Natural killer cell (primary cell): ENCODE results near the gene WDR87. TPM values are rescaled to one million over a fixed set of nuclear protein-coding genes. Genes with fewer than 3 reads are reported as not detected.

Experiments used
- ATAC-seq, 3 donors: fragments of 150-1000 bp in 2 of 3; fragments of 200-7000 bp in 1 of 3; cut with Tn5 transposase; 1 replicate in 1 of 3; 2 replicates in 2 of 3; pipeline ENCODE4 v1.10.0; 2021; ENCODE audit warnings: mild to moderate bottlenecking in 2 of 3, moderate library complexity in 2 of 3
- DNase-seq, 2 donors: peaks; one replicate each; pipeline versions ENCODE4 v3.0.0 to v3.0.0-alpha.2; 2013 to 2021; ENCODE audit warnings: mixed read lengths in 1 of 2
- H3K27ac ChIP-seq: one replicate; pipeline ENCODE4 v1.5.1; 2013; ENCODE audit warnings: mild to moderate bottlenecking, low read length
- H3K27me3 ChIP-seq: one replicate; pipeline ENCODE4 v1.6.1; 2013; ENCODE audit warnings: low read length; ENCODE audit not compliant: control insufficient read depth, insufficient read depth
- H3K36me3 ChIP-seq: one replicate; pipeline ENCODE4 v1.6.1; 2013; ENCODE audit warnings: low read length; ENCODE audit not compliant: control insufficient read depth, insufficient read depth
- H3K4me1 ChIP-seq: one replicate; pipeline ENCODE4 v1.6.1; 2013; ENCODE audit warnings: low read length; ENCODE audit not compliant: control insufficient read depth, insufficient read depth
- H3K4me3 ChIP-seq: one replicate; pipeline ENCODE4 v1.5.1; 2013; ENCODE audit warnings: low read length
- H3K9me3 ChIP-seq: one replicate; pipeline ENCODE4 v1.6.1; 2013; ENCODE audit warnings: low read length; ENCODE audit not compliant: control insufficient read depth, insufficient read depth
- H3K27ac Mint-ChIP-seq, 2 donors: one replicate each; pipeline ENCODE4 v1.8.0; 2022; ENCODE audit warnings: mild to moderate bottlenecking in 2 of 2, mixed read lengths in 2 of 2, moderate library complexity in 1 of 2
- H3K27me3 Mint-ChIP-seq, 2 donors: one replicate each; pipeline ENCODE4 v1.8.0; 2022; ENCODE audit warnings: low read depth in 2 of 2, mixed read lengths in 2 of 2
- H3K36me3 Mint-ChIP-seq: one replicate; pipeline ENCODE4 v1.8.0; 2022; ENCODE audit warnings: mixed read lengths
- H3K4me1 Mint-ChIP-seq, 2 donors: one replicate each; pipeline ENCODE4 v1.8.0; 2022; ENCODE audit warnings: mixed read lengths in 2 of 2
- H3K4me3 Mint-ChIP-seq: one replicate; pipeline ENCODE4 v1.8.0; 2022; ENCODE audit warnings: mild to moderate bottlenecking, moderate library complexity, mixed read lengths
- H3K9me3 Mint-ChIP-seq, 2 donors: one replicate each; pipeline ENCODE4 v1.8.0; 2022; ENCODE audit warnings: mixed read lengths in 2 of 2
- CTCF ChIP-seq: fragments of 200-600 bp; IDR thresholded peaks from one replicate; pipeline ENCODE4 v1.8.0; 2022; ENCODE audit warnings: antibody characterized with exemption
- WGBS: methylation state at CpG from one replicate; pipeline ENCODE4 v1.1.7; 2013; ENCODE audit warnings: missing lambda C conversion rate; ENCODE audit not compliant: insufficient coverage; 5-methylcytosine and 5-hydroxymethylcytosine counted together
- intact Hi-C: fragments of 100-400 bp; cut with micrococcal nuclease; formaldehyde crosslinking; loops from one replicate; pipeline ENCODE4 v1.14.2; 2022
- total RNA-seq, 4 donors: library from RNA; stranded (reverse); fragments of 120-200 nt in 1 of 4; gene quantifications; one replicate each; pipeline versions ENCODE4 v1.2.3 to v1.2.4, GENCODE V29; 2013 to 2022

WDR87 gene
- total RNA-seq, 3 donors from 2014 or later (not counting 1 experiment from before 2014, with no cell fraction given) = not detected

- no peak overlapping the region for H3K27ac Mint-ChIP-seq
- Histone ChIP-seq H3K4me1 (peaks cover 4% of the 10 kb centered on the region), H3K4me3 (no peak overlapping the region), H3K36me3 (no peaks in the 10 kb centered on the region), H3K27ac (no peak overlapping the region), H3K27me3 (no peaks in the 10 kb centered on the region), H3K9me3 (no peaks in the 10 kb centered on the region)
- no peaks in the 10 kb centered on the region for H3K36me3 Mint-ChIP-seq
- WGBS = no CpG with 5 or more reads among the region's 1 CpG
- intact Hi-C loops = no loop called here
- no peak for DNase-seq
- H3K4me3 Mint-ChIP-seq = no peak overlapping the region
- no peak for ATAC-seq
- H3K27me3 Mint-ChIP-seq = no peaks in the 10 kb centered on the region
- H3K4me1 Mint-ChIP-seq = peaks cover 6 to 10% of the 10 kb centered on the region in 2 donors
- no peaks in the 10 kb centered on the region for H3K9me3 Mint-ChIP-seq
- no peak for TF ChIP-seq CTCF
Observed at GRCh38 chr19:37953918-37954303, 47.5 kb upstream of the WDR87 start.

GRCh38 chr19:37953171-37953917 lies 47.0 kb upstream of the WDR87 start:
- 92% methylated on average over 11 of the region's 11 CpGs for WGBS
- Mint-ChIP-seq H3K4me1 (peaks cover 6 to 10% of the 10 kb centered on the region in 2 donors), H3K4me3 (no peak overlapping the region), H3K27ac (no peak overlapping the region), H3K27me3 (no peaks in the 10 kb centered on the region), H3K9me3 (no peaks in the 10 kb centered on the region), H3K36me3 (no peaks in the 10 kb centered on the region)
- no peaks in the 10 kb centered on the region for H3K27me3 ChIP-seq
- H3K36me3 ChIP-seq = no peaks in the 10 kb centered on the region
- TF ChIP-seq CTCF = no peak
- no peak overlapping the region for H3K27ac ChIP-seq
- peaks cover 4% of the 10 kb centered on the region for H3K4me1 ChIP-seq
- ATAC-seq = no peak
- H3K9me3 ChIP-seq = no peaks in the 10 kb centered on the region
- no peak overlapping the region for H3K4me3 ChIP-seq
- no peak for DNase-seq
- intact Hi-C loops = no loop called here

GRCh38 chr19:37951816-37952210 lies 45.4 kb upstream of the WDR87 start:
- peak overlapping the region; percentile 3 for H3K27ac ChIP-seq

More at GRCh38 chr19:37951816-37952210, 45.4 kb upstream of the WDR87 start:
- Mint-ChIP-seq H3K27me3 (no peaks in the 10 kb centered on the region), H3K27ac (no peak overlapping the region), H3K4me1 (peaks cover 1 to 6% of the 10 kb centered on the region in 2 donors), H3K36me3 (no peaks in the 10 kb centered on the region), H3K9me3 (no peaks in the 10 kb centered on the region), H3K4me3 (no peak overlapping the region)
- intact Hi-C loops = no loop called here
- no peaks in the 10 kb centered on the region for H3K36me3 ChIP-seq
- no peaks in the 10 kb centered on the region for H3K9me3 ChIP-seq
- H3K4me1 ChIP-seq = peaks cover 4% of the 10 kb centered on the region
- no peaks in the 10 kb centered on the region for H3K27me3 ChIP-seq
- TF ChIP-seq CTCF = no peak
- ATAC-seq = no peak
- no peak overlapping the region for H3K4me3 ChIP-seq
- no peak for DNase-seq
- 40% methylated on average over 1 of the region's 4 CpGs for WGBS
